ENCODE results near the gene RNF40.
"Not testable (repeated sequence)": the region's sequence is repeated elsewhere in the genome, so short reads cannot be mapped to it uniquely, and the experiment has no call there.

RNF40 gene

DNA sequence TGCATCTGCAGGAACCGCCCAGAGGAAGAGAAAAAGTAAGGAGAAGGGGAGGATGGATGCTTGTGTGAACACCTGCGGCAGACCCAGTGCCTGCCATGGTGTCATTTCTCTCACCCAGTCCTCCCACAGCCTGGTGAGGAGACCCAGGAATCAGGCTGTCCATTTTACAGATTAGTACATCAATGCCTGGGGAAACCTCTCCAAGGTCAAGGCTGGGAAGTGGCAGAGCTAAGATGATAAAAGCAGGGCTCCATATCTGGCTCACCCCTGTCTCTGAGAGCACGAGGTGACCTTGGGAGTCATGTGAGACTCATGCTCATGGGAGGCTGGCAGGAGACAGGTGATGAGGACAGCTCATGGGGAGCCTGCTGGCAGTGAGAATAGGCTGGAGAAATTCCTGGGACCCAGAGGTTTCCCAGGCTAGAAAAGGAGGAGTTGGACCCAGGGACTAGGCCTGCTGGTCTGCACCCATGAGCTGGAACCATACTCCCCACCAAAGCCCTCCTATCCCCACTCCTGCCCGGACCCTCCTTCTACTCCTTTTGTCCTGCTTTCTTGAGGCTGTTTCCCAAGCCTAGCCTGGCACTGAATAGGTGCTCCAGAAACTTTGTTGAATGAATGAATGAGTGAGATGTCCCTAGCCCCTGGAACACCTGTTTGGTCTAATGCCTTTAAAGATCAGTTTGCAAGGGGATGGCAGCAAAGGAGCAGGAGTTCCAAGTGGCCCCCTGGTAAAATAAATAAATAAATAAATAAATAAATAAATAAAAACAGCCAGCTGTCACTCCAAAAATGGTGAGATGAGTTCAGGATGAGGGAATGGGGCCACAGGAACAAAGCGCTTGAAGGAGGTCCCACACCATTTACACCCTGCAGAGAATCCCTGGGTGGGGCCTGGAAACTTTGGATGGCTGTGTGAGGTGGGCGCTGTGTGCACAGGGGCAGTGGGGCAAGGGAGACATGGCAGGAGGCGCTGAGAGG lies 23.3 kb downstream of the RNF40 start:
- no peak for DNase-seq

DNA sequence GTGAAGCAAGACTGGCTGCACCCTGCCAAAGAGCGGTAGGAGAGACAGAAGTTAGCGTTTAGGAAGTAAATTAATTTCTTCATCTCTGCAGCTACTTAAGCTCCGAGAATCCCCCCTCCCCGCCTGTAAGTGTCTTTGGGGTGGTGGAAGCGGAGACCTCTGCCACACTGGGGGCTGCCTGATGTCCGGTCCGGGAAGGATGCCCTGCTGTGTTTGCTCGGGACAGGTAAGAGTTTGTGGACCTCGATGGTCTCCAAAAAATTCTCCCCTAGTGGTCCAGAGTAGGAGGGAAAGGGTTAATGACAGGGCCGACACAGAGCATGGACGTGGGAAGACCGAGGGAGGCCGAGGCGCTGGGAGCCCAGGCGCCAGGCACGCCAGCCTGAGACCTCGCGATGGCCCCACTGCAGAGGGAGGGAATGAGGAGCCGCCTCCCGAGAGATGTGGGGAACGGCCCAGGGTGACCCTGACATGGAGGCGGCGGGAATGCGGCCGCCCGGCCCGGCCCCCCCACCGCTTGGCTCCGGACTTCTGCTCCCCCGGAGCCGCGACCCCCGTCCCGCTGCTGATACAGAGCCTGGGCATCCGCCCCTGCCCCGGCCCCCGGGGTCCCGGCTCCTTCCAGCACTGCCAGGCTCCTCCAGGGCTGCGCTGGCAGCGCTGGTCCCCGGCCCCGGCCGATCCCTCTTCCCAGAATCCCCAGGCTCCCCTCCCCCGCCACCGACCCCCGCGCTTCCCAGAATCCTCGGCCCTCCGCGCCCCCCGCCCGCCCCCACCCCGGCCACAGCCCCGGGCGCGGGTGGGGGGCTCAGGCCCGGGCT lies 24.2 kb downstream of the RNF40 start:
- no peak for DNase-seq

DNA sequence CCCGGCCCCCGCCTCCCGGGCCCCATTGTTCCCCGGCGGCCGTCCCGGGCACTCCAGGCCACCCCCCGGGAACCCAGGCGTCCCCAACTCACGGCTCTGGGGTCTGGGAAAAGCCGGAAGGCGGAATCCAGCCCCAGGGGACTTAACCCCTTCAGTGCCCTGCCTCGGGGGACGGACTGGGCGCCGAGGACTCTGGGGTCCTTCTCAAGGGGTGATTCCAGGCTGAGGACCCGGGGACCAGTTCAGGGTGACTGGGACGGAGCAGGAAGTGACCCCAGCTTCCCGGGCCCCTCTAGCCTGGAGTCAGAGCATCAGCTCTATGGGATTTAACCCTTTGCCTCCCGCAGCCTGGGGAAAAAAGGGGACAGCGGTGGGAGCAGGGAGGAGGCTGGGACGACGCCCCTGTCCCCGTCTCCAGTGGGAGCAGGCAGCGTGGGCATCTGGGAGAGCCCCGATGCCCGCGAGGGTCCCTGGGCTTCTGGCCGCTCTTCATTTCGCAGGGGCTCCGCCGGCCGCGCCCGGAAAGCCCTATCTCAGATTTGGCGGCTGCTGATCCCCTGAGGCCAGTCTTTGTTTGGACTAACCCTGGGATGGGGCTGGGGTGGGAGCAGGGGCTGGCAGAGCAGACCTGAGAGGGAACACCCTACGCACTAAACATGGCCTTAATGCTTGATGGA lies 25.0 kb downstream of the RNF40 start, which contains the start of gene ZNF629:
TSS of gene ZNF629 (minus strand) at position 270 of the 677 bp plus-strand sequence. CDS start 2,723 bp downstream, outside the sequence.
- DNase-seq, result peak in 1 of 2 donors; percentile 26

DNA sequence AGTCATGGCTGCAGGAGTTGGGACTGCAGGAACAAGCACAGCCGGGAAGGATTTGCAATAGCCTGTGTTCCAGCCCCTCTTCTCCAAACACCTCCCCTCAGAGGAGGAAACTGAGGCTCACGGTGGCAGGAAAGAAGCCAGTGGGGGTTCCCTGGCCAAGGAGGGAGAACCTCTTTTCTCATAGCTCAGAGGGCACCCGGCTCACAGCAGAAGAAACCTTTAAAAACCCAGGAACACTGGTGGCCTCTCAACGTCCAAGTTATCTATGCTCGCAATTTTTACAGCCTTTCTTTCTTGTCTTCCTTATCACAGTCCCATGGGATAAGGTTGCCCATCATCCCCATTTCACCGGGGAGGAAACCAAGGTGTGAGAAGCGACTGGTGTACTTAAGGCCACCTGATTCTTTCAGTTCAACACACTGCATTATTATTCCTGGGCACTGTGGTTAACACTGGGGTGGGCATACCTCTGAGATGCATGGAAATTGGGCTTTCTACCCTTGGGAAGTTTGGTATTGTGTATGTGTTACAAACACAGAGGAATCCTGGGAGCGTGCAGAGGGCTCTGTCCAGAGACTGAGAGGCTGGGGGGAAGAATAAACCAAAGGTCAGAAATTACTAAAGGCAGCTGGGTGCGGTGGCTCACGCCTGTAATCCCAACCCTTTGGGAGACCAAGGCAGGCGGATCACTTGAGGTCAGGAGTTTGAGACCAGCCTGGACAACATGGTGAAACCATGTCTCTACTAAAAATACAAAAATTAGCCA lies 25.7 kb downstream of the RNF40 start:
- DNase-seq, result no peak

DNA sequence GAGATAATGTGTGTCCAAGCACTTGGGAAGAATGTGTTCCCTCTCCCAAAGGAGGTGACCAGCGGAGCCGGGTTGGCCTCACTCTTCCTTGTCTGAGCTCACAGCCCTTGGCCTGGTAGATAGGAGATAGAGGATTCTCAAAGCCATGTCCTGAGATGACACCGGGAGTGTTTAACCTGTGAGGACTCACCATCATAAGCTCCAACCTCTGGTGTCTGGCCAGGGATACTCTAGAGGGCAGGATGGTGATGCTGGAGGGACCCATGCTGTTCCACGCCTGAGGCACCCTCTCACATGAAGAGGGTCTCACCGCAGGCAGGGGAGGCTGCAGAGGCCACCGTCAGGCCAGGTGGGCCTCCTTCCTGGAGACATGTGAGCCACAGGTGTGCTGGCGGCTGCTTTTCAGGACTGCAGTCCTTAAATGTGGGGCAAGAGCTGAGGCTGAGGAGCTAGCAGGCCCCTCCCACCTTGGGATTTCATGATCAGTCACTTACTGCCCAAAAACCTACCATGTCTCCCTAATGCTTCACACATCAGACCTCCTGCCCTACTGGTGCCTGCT lies 31.5 kb downstream of the RNF40 start:
- DNase-seq, result no peak

DNA sequence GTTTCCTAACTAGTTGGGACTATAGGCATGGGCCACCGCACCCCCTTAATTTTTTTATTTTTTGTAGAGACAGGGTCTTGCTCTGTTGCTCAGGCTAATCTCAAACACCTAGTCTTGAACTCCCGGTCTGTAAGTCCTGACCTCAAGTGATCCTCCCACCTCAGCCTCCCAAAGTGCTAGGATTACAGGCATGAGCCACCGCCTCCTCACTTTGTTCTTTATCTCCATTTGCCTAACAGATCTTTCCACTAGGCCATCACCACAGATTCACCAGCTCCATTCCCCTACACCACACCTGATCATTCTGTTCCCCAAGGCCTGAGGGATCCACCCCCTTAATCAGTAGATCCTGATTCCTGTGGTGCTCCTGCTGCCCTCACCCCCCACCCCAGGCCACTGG lies 32.5 kb downstream of the RNF40 start:
- DNase-seq, result no peak

DNA sequence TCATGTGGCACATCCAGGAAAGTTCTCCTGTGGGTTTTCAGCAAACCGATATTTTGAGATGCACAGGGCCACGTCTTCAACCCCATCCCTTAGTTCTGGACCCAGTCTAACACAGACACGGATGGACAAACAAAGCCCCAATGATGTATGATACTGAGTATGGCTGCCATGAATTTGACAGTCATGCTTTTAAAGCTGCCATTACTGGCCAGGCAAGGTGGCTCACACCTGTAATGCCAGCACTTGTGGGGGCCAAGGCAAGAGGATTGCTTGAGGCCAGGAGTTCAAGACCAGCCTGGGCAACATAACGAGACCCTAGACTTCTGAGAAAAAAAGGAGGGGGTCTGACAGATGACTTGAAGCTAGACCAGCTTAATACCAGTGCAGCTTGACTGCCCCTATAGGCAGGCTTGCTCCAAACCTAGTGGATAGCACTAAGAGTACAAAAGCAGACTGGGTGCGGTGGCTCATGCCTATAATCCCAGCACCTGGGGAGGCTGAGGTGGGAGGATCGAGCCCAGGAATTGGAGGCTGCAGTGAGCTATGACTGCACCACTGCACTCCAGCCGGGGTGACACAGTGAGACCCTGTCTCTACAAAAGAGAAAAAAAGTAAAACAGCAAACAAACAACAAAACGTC lies 35.7 kb downstream of the RNF40 start:
- no peak for DNase-seq

DNA sequence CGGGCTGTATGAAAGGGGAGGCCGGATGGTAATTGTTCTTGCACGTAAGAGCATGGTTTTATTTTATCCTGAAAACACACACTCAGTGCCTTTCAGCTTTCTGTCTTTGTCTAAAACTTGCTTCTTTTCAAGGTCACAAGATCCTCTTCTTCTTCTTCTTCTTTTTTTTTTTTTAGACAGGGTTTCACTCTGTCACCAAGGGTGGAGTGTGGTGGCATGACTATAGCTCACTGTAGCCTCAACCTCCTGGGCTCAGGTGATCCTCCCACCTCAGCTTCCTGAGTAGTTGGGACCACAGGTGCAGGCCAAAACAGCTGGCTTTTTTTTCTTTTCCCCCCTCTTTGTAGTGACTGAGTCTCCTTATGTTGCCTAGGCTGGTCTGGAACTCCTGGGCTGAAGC lies 40.8 kb downstream of the RNF40 start:
- no peak for DNase-seq

DNA sequence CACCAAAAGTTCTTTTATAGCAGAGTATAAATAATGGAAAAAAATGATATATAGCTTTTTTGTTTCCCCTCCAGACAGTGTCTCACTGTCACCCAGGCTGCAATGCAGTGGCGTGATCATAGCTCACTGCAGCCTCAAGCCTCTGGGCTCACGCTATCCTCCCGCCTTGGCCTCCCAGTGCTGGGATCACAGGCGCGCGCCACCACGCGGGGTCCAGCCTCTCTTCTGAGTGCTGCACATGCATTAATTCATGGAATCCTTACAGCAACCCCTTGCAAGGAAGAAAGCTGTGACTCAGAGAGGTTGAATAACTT lies 42.9 kb downstream of the RNF40 start:
- no peak for DNase-seq

DNA sequence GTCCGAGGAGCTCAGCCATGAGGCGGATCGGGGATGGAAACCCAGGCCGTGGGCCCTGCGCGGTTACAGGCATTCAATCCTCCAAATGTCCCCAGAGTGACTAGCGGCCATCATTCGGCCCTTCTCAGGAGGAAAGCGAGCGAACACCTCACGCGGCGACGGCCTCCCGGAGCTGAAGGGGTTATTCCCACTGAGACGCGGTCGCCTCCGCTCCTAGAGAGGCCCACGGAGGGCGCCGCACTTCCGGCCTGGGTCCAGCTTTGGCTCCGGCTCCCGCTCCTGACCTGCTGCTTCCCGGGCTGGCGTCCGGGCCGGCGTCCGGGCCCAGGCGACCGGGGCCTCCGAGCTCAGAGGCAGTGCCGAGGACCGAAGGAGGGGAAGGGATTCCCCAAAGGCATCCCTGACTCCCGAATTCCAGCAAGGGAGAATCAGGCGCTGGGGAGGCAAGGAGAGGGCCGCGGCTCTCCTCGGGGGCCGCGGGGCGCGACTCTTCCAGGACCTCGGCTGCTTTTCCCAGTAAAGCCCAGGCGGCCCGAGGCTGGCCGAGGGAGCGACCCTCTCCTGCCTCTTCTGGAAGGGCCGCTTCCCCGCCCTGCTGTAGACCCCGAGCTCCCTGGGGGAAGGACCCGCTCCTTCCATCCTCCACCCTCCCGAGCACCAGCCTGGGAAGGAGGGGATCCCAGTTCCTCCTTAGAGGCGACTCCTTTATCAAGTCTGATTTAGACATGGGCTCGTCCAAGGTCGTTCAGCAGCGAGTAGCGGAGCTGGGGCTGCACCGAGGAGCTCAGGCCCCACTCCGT lies 43.4 kb downstream of the RNF40 start:
- peak; percentile 53 to 58 for DNase-seq

DNA sequence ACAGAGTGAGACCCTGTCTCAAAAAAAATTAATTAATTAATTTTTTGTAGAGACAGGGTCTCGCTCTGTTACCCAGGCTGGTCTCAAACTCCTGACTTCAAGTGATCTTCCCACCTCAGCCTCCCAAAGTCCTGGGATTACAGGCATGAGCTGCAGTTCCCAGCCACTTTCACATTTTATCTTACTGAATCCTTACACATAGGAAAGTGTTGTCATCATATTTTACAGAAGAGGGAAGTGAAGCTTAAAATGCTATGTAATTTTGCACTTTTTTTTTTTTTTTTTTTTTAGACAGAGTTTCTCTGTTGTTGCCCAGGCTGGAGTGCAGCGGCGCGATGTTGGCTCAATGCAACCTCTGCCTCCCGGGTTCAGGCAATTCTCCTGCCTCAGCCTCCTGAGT lies 46.0 kb downstream of the RNF40 start:
- DNase-seq, result no peak

DNA sequence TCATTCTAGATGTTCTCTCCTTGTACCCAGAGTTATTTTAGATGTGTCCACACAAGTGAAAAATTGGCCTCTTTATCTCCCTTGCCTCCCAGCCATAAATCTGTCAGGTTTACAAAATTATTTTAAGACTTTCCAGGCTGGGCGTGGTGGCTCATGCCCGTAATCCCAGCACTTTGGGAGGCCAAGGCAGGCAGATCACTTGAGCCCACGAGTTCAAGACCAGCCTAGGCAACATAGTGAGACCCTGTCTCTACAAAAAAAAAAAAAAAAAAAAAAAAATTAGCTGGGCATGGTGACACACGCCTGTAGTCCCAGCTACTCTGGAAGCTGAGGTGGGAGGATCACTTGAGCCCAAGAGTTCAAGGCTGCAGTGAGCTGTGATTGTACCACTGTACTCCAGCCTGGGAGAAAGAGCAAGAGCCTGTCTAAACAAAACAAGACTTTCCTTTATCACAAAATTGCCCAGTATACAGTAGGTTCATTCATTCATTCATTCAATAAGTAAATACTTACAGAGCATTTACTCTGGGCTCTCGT lies 46.8 kb downstream of the RNF40 start:
- not testable (repeated sequence) for DNase-seq

DNA sequence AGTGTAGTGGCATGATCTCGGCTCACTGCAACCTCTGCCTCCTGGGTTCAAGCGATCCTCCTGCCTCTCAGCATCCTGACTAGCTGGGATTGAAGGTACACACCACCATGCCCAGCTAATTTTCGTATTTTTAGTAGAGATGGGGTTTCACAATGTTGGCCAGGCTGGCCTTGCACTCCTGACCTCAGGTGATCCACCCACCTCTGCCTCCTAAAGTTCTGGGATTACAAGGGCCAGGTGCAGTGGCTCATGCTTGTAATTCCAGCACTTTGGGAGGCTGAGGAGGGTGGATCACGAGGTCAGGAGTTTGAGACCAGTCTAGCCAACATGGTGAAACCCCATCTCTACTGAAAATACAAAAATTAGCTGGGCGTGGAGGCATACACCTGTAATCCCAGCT lies 47.6 kb downstream of the RNF40 start:
- DNase-seq, result not testable (repeated sequence)

DNA sequence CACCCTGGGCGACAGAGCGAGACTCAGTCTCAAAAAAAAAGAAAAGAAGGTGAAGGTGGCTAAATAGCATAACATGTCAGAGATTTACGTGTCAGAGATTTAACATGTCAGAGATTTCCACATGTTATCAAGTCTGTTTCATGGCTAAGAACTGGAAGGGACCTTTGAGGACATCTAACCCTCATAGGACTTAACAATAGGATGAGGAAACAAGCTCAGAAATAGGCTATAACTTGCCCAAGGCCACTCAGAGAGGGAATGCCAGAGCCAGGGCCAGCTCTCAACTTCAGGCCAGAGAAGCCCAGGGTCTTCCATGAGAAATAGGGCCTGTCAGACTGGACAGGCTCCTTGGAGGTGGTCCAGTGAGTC lies 51.7 kb downstream of the RNF40 start:
- DNase-seq, result no peak

DNA sequence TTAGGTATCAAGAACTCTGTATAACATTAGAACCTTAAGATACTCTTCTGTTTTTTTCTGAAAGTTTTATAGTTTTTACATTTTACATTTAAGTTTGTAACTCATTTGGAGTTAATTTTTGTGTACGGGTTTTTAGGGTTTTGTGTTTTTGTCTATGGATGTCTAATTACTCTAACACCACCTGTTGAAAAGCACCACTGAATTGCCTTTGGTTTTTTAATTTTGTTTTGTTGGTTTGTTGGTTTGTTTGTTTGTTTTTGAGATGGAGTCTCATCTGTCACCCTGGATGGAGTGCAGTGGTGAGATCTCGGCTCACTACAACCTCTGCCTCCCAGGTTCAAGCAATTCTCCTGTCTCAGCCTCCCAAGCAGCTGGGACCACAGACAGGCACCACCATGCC lies 54.6 kb downstream of the RNF40 start:
- no peak for DNase-seq

DNA sequence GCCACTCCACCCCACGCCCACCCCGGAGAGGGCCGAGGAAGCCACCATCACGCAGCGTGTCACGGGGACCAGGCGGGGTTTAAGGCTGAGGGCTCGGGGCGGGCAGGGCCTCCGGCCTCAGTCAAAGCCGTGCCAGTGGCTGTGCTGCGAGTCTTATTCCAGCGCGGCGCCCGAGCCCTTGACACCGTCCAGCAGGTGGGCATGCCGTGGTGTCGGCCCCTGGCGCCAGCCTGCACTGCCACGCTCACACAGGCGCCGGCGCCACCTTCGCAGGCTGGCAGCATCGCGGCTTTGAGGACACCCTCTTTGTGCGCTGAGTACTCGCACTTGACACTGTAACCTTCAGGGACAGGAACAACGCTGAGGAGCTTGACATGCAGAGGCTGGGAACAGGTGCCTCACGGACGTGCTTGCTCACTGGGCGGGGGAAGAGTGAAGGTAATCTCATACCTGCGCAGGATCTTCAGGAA lies 58.9 kb downstream of the RNF40 start:
- no peak for DNase-seq

DNA sequence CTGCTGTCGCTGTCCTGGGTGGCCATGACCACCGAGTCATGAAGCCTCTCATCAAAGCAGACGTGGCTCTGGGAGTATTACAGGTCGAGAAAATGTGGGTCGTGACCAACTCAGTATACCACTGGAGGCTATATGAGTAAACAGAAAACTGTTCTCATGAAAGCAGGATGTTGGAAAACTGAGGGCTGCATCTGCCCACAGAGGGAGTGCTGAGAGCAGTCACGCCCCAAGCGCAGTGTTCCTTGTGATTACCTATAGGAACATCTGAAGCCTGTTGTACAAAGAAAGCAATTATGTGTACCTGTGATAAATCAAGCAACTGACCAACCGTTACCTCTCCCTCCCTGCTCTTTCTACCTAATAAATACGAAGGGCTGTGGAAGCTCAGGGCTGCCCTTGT lies 59.3 kb downstream of the RNF40 start:
- not testable (repeated sequence) for DNase-seq

DNA sequence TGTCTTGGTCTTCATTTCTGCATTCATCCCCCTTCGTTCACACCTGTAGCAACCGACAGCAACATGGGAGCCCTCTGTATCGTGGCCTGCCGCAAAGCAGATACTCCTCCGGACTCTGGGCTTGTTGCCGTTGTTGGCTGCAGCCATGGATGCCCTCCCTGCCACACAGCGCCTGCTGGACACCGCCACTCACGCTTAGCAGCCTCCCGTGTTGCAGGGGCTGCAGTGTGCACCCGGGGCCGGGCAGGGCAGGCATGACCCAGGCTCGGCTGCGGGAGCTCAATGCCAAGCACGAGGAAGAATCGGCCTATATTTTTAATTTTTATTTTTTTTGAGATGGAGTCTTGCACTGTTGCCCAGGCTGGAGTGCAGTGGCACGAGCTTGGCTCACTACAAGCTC lies 59.8 kb downstream of the RNF40 start:
- DNase-seq, result no peak

Measured in CD4-positive, alpha-beta T cell treated with Interleukin-4 for 1 hour (primary cell).